ENCODE results near the gene AP3D1. TPM values are rescaled to one million over a fixed set of nuclear protein-coding genes. Genes with fewer than 3 reads are reported as not detected.
"Not testable (repeated sequence)": the region's sequence is repeated elsewhere in the genome, so short reads cannot be mapped to it uniquely, and the experiment has no call there.

AP3D1 gene
- total RNA-seq, 1 experiment from 2014 or later, result 103 TPM

GRCh38 chr19:2089001-2089711 lies 62.2 kb downstream of the AP3D1 start:
- Histone ChIP-seq H3F3A (ENCODE audit: low read length, unreplicated experiment) (no peaks in the 10 kb centered on the region), H3K27me3 (ENCODE audit: low read length) (no peaks in the 10 kb centered on the region), H3K27ac (ENCODE audit: low read length) (peak overlapping the region; percentile 84), H3K4me2 (ENCODE audit: low read length) (peak overlapping the region; percentile 85), H3K79me2 (ENCODE audit: low read length) (peaks cover 24% of the 10 kb centered on the region), H3K36me3 (ENCODE audit: low read depth, low read length) (no peaks in the 10 kb centered on the region), H3K4me3 (ENCODE audit: low read length) (peak overlapping the region; percentile 26; the same call in 1 of the 2 replicates), H3K9ac (ENCODE audit: low read length) (peak overlapping the region; percentile 48), H3K9me3 (ENCODE audit: low read length) (no peaks in the 10 kb centered on the region), H4K20me1 (ENCODE audit: low read length) (no peaks in the 10 kb centered on the region), H3K9me2 (replicated peaks; ENCODE audit: low read length) (no peaks in the 10 kb centered on the region), H2AFZ (ENCODE audit: low read length) (no peak overlapping the region), H3K4me1 (ENCODE audit: insufficient read depth, low read length) (peaks cover 31% of the 10 kb centered on the region)
- ChIA-PET POLR2A (ENCODE audit: unreplicated experiment) (no interaction called here), CTCF (no interaction called here)
- BruUV-seq (replicated peaks), result no TSS peak
- DNase-seq (peak; percentile 58), ATAC-seq (peak; percentile 51)
- intact Hi-C loops (cut with micrococcal nuclease), result no loop called here
- no peak for TF ChIP-seq CTCF (conservative IDR thresholded peaks at IDR 0.05; ENCODE audit: low read depth, low read length)
- TF ChIP-seq EZH2phosphoT487 (IDR thresholded peaks at IDR 0.05; ENCODE audit: borderline replicate concordance, low read length), result no peak
- TF ChIP-seq EZH2 (IDR thresholded peaks at IDR 0.05; ENCODE audit: low read length, unreplicated experiment), result no peak

DNA sequence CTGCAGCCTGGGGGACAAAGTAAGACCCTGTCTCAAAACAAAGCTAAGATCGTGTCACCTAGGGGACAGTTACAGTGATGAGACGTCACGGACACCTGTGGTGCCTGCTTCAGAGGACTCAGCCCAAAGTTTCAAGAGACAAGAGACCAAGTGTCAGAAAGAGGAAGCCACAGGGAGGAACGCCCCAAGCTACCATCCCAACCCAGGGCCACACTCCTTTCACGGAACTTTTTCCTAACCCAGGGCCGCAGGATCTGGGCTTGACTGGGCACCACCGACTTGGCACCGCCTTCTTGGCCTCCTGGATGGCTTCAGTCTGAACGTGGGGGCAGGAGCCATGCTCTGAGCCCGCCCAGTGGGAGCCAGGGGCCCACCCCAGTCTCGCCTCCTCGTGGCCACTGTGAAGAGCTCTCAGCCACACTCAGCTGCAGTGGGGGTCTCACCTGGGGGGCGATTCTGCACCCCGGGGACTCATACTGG lies 63.7 kb downstream of the AP3D1 start:
- Histone ChIP-seq H3K79me2 (ENCODE audit: low read length) (peaks cover 12% of the 10 kb centered on the region), H3K27ac (ENCODE audit: low read length) (no peak overlapping the region), H3K4me3 (ENCODE audit: low read length) (no peak overlapping the region), H3K27me3 (ENCODE audit: low read length) (no peaks in the 10 kb centered on the region), H3K36me3 (ENCODE audit: low read depth, low read length) (no peaks in the 10 kb centered on the region), H3K4me2 (ENCODE audit: low read length) (no peak overlapping the region), H3K9ac (ENCODE audit: low read length) (no peak overlapping the region), H3K4me1 (ENCODE audit: insufficient read depth, low read length) (peaks cover 31% of the 10 kb centered on the region), H3K9me3 (ENCODE audit: low read length) (no peaks in the 10 kb centered on the region), H3F3A (ENCODE audit: low read length, unreplicated experiment) (no peaks in the 10 kb centered on the region), H2AFZ (ENCODE audit: low read length) (no peak overlapping the region), H4K20me1 (ENCODE audit: low read length) (no peaks in the 10 kb centered on the region), H3K9me2 (replicated peaks; ENCODE audit: low read length) (no peaks in the 10 kb centered on the region)
- intact Hi-C loops (cut with micrococcal nuclease), result no loop called here
- DNase-seq (no peak), ATAC-seq (no peak)
- ChIA-PET CTCF (no interaction called here), POLR2A (ENCODE audit: unreplicated experiment) (interaction anchor here (0.7 kb wide), 1 partner anchor 182 kb away, joined by 4 read pairs; no protein-coding TSS in a partner anchor)
- TF ChIP-seq EZH2phosphoT487 (IDR thresholded peaks at IDR 0.05; ENCODE audit: borderline replicate concordance, low read length) (no peak), CTCF (conservative IDR thresholded peaks at IDR 0.05; ENCODE audit: low read depth, low read length) (no peak), EZH2 (IDR thresholded peaks at IDR 0.05; ENCODE audit: low read length, unreplicated experiment) (no peak)
- no TSS peak for BruUV-seq (replicated peaks)

- intact Hi-C loops (cut with micrococcal nuclease); H2AFZ ChIP-seq (ENCODE audit: low read length); H3K9me3 ChIP-seq (ENCODE audit: low read length); H3K4me2 ChIP-seq (ENCODE audit: low read length); H3K4me3 ChIP-seq (ENCODE audit: low read length); BruUV-seq (replicated peaks); H4K20me1 ChIP-seq (ENCODE audit: low read length); POLR2A ChIA-PET (ENCODE audit: unreplicated experiment); CTCF ChIA-PET; H3K9me2 ChIP-seq (replicated peaks; ENCODE audit: low read length); ATAC-seq; H3K27ac ChIP-seq (ENCODE audit: low read length); H3F3A ChIP-seq (ENCODE audit: low read length, unreplicated experiment); H3K9ac ChIP-seq (ENCODE audit: low read length); H3K27me3 ChIP-seq (ENCODE audit: low read length); H3K36me3 ChIP-seq (ENCODE audit: low read depth, low read length): not testable (repeated sequence)
- H3K79me2 ChIP-seq (ENCODE audit: low read length), result peaks cover 11% of the 10 kb centered on the region
- peak; percentile 25 for DNase-seq
- peaks cover 31% of the 10 kb centered on the region for H3K4me1 ChIP-seq (ENCODE audit: insufficient read depth, low read length)
Measured at GRCh38 chr19:2086695-2087620, 64.4 kb downstream of the AP3D1 start.

Data from PC-3 (cell line).